IPS DF 4.7 (cell line): Measurements from ENCODE around the gene PTPRU.

Source experiments
- DNase-seq: peaks from one replicate; pipeline ENCODE4 v3.0.0-alpha.2; 2013; ENCODE audit warnings: low spot score; ENCODE audit errors: extremely low read depth

Gene PTPRU

DNA sequence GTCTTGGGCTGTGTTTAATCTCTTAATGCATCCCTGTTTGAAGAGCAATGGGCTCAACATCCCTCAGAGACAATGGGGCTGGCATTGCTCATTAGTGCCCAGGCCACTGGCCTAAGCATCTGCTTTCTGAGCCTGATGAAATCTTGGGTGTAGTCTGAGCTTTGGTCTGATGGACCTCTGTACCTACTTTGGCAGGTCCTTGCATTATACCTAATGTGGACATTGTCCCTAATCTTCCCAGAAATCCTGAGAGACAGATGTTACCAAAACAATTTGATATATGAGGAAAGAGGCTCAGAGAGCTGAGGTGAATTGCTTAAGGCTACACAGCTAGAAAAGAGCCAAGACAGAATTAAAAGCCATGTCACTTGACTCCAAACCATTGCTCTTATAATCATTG is 95.0 kb downstream of the PTPRU start:
- DNase-seq, result no peak

DNA sequence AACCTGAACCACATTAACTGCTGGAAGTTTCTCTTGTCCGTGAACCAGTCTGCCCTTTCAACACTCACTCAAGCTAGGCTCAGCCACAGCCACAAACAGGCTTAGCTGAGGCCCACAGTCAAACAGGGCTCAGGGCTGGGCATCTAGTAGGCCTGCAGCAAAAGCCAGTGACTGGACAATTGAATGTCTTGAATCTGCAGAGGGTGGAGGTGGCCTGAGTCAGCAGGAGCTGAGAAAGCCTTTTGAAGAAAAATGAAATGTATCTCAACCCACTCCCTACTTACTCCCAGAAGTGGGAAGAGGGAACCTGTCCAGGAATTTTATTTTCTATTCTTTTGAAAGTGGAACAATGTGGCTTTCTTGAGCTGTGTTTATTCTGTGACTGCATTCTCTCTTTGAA is 95.4 kb downstream of the PTPRU start:
- DNase-seq, result no peak

DNA sequence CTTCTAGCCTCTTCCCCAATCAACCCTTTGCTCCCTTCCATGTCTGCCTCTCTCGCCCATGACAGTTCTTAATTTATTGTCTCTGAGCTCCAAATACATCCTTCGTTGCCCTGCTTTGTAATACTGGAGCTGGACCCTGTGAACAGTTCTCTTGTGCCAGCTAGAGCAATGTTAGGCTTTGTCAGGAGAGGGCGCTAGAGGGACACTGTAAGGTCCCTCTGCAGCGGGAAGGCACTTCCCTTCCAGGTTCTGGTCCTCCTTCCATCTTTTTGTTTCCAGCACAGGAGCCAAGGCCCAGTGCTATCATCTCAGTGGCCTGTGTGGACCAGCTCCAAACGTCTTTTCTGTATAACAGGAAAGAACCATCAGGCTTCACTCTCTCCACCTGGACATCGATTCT is 95.9 kb downstream of the PTPRU start:
- no peak for DNase-seq

DNA sequence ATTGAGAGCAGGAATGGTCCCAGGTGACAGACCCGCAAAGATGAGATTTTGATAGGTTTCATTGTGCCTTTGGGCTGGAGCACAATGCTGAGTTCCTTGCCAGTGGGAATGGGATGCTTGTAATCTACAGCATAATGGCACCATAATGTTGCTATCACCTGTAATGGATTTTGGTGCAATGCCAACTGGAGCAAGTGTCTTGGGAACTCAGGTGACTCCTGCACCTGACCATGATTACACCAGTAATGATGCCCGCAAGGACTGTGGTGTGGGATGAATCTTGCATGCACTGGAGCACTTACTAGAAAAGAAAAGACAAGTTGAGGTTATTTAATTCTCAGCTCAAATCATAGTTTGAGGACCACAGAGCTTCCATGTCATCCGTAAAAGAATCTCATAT is 96.7 kb downstream of the PTPRU start:
- DNase-seq, result no peak

DNA sequence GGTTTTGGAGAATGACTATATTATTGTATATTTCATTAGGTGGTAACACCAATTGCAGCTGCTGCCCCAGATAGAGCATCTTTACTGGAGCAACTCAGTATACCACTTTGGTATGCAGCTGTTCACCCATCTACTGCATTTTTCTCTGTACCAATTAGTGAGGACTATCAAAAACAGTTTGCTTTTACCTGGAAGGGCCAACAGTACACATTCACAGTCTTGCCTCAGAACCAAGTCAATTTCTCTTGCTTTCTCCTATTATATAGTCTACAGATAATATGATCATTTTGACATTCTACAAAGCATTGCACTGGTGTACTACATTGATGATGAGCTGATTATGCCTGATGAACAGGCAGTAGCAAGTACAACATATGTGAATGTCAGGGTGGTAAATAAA is 99.3 kb downstream of the PTPRU start:
- no peak for DNase-seq

DNA sequence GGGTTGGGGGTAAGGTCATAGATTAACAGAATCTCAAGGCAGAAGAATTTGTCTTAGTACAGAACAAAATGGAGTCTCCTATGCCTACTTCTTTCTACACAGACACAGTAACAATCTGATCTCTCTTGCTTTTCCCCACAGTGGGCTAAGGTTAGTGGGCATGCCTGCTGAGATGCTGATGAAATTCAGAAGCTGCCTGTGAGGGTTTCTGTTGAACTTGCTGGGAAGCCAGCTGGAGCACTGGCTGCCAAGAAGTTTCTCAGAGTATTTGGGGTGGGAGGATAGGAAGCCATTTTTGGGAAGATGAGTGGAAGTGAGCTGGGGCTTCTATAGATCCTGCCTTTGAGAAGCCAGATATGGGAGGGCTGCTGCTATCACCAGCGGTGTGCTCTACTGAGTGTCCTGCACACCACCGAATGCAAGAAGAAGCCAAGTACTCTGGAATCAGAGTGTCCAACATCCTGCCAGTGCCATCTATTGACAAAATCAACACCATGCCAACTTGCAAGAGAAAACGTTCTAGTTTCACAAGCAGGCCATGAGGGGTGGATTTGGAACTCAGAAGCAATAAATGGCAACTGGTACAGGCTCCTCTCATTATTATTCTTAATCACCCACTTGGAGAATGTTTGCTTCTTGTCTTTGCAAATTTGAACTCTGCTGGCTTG is 102.7 kb downstream of the PTPRU start:
- DNase-seq, result no peak

DNA sequence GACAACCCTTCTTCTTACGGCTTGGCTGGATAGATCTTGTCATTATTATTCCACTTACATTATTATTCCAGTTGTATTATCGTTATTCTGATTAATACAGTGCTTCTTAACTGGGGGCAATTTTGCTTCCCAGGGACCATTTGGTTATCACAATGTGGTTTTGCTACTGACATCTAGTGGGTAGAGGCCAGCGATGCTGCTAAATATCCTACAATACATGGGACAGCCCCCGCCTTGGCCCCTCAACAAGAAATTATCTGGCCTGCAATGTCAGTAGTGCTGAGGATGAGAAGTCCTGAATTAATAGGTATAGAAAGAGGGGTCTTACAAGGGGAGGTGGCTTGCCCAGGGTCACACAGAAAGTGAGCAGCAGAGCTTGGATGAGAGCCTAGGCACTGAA is 105.6 kb downstream of the PTPRU start:
- DNase-seq, result no peak

DNA sequence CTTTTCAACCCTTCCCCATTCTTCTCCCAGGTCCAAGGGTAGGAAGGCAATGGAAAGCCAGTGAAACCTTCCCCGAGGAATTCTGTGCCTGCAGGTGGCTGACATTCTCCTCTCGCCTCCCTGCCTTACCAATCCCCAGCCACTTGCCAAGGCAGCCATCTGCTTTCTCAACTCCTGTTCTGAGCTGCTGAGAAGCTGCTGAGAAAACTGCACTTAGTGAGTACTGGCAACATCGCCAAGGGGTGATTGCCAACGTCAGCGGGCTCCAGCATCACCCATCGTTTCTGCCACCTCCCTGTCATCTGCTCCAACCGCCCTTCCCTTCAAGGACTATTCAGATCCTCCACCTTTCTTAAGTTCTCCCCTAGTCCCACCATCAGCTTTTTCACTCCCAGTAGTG is 106.0 kb downstream of the PTPRU start:
- DNase-seq, result no peak

DNA sequence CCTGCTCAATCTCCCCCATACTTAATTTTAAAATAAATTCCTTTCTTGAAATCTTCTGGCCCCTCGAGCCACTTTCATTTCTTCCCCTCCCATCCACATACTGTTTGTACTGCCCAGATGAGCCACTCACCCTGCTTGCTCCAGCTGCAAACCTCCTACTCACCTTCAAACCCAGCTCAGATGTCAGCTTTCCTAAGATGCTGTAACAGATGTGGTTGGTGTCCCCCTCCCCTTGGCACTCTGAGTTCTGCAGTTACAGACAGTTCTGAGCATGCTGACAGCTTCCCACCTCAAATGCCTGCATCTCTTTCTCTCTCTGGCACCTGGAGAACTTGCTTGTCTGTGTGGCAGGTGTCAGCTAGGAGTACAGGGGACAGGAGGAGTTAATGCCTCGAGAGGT is 106.7 kb downstream of the PTPRU start:
- no peak for DNase-seq

DNA sequence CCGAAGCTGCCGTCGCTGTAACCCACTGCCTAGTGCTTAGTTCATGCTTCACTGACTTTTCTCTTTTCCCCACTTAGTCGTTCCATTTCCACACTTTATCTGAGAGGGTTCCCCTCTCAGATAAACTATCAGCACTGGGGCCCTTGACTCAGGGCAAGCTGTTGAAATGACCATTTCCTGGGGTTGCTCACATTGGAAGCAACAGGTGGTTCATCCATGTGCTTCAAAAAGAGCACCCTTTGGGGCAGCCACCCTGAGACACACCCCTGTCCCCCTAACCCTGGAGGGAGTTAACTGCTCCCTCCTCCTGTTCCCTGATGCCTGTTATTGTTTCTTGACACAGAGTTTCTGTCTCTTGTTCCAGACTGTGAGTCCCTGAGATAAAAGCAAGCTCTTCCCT is 107.2 kb downstream of the PTPRU start:
- no peak for DNase-seq

DNA sequence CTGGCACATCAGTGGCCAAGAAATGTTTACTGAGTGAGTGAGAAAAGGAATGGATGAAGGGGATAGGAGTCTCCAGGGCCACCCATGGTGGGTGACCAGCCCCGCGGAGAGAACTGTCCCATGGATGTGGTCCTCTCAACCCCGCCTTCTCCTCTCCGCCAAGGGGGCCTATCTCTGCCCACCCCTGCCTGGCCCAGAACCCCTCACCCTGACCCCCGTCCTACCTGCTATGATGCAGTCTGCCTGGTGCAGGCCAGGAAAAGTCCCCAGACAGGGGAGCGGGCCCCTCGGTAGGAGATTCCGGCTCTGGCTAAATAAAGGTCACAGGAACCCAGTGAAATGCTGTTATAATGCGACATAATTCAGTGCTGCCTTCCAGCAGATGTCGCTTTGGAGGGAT is 107.6 kb downstream of the PTPRU start:
- no peak for DNase-seq

DNA sequence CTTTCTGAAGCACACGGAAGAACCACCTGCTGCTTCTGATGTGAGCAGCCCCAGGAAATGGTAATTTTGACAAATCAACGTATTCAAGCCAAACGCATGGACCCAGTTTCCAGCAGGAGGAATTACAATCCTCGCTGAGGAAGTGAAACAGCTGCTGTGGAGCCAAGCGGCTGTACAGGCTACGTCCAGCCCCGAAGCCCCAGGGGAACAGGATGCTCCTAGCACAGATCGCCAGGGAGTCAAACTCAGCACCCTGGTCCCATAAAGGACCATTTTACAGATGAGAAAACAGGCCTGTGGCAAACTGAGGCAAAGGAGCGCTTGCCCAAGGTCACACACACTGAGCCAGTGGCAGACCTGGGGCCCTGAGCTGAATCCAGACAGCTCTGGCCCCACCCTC is 108.0 kb downstream of the PTPRU start:
- no peak for DNase-seq

DNA sequence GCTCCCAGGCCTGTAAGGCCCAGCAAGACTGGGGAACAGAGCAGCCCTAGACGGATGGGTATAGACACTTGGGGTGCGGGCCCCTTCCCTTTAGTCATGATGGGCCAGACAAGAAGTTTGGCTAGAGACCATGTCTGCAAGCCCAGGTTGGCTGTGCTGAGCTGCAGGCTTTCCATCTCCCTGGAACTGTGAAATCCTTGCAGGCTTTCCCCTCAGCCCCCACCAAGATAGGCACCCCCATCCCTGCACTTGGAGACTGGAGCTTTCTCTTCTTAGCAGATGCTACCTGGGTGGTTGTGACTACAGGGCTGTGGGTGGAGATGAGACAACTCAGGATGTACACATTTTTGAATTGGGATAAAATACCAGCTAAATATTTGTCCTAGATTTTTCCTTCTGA is 110.3 kb downstream of the PTPRU start:
- DNase-seq, result no peak

DNA sequence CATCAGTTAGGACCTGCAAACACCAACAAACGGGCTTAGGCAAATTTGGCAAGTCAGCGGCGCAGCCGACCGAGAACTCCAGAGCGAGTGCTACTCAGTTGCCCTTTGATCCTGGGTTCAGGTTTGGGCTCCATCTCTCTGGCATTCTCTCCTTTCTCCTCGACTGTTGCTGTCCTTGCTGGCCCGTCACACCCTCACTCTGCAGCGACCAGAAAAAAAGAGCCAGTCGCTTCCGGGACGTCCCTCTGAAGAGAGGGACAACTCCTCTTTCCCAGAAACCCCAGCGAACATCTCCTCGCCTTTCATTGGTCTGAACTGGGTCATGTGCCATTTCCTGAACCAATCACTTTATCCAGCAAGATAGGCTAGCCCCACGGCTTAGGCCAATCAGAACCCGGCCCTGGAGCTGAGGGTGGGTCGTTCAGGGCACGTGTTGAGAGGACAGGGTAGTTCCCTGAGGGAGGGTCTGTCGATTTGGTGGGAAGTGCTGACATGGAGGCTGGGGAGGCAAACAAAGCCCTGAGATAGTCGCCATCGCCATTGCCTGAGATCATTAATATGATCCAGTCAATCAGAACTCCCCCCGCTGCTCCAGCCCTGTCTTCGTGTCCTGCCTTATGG is 113.7 kb downstream of the PTPRU start:
- no peak for DNase-seq

DNA sequence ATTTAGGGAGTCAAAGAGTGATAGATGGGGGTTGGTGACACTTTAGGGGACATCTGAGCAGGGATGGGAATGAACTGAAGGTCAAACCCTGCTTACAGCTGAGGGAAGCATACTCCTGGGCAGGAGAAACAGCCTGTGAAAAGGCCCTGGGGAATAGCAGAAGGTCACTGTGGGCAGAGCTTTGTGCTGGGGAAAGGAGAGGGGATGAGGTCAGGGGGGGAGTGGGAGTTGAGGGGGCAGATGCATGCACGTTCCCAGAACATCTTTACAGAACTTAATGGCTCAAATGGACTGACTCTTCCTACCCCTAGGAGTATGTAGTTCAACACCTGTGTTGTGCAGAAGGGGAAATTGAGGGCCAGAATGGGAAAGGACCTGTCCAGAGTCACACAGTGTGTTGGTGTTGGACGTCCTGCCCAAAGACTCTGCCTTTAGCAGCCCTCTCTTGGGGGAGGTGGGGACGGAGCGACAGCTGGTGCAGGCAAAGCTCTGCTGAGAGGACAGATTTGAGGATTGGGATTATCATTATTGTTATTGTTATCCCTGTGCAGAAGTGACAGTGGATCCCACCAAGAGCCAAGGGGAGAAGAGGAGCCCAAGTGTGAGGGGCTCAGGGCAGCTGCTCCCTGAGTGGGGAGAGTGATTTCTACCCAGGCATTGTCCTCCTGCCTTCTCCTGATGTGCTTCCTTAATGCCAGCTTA is 116.5 kb downstream of the PTPRU start:
- DNase-seq, result no peak

DNA sequence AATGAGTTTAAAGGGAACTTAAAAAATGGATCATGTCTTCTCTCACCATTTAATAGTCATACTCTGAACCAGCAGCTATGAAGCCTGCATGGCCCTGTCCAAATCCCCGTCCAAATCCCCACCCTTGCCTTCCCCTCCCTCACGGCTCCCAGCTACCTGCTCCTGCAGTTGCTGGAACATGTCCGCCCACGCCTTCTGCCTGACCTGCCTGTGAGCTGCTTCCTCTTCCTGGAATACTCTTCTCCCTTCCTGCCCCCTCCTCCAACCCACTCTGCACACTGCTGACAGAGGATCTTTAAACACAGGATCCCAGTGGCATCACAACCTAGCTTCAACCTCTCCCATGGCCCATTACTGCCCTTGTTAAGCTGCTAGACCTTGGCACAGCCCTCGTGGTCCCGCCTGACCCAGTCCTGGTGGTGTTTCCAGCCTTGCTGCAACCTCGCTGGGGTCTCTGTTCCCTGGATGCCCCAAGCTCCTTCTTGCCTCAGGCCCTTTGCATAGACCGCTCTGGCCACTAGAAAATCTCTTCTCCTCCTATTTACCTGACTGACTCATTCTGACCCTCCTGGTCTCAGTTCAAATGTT is 118.3 kb downstream of the PTPRU start:
- DNase-seq, result no peak

DNA sequence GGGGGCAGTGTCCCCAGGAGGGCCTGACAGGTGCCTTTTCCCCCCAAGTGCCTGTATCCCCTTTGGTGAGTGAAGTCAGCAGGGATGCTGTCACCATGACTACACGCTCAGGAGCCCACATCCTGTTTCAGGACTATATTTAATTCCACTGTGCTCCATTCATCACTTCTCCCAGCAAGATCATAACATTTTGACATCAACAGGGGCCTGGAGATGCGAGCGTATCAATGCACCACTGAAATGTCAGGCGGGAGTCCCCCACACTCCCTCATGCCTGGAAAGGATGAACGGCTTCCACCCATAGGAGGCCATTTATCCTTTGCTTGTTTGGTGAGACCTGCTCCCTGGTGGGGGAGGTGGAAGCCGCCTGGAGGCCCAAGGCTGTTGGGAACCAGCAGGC is 119.1 kb downstream of the PTPRU start:
- no peak for DNase-seq

DNA sequence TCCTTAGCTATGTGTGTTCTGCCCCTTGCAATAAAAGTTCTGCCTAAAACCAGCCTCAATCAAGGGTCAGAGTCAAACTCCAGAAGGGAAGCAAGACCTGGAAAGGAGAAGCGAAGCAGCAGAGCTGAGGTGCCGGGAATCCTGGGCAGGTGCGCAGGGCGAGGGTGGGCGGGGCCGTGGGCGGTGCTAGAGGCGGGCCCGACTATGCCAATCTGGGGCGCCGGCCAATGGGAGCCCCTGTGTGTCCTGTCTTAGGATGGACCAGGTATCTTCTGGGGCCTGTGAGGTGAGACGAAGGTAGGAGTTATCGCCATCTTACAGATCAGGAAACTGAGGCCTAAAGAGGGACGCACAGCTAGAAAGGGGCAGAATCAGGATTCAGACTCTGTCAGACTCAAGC is 120.3 kb downstream of the PTPRU start:
- no peak for DNase-seq

DNA sequence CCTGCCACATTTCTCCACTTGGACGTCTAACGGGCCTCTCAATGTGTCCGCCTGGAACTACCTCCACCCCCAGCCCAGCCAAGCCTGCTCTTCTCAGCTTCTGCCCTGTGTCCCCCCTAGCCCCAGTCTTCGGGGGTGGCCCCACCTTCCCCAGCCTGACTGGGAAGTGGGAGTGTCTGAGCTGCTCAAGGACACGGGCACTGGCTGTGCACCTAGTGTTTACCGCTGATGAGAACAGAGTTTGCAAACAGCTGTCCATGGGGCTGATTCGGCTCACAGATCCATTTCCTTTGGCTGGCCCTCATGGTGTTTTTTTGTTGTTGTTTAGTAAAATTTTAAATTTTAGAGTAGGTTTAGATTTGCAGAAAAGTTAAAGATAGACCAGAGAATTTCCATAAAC is 121.1 kb downstream of the PTPRU start:
- no peak for DNase-seq

DNA sequence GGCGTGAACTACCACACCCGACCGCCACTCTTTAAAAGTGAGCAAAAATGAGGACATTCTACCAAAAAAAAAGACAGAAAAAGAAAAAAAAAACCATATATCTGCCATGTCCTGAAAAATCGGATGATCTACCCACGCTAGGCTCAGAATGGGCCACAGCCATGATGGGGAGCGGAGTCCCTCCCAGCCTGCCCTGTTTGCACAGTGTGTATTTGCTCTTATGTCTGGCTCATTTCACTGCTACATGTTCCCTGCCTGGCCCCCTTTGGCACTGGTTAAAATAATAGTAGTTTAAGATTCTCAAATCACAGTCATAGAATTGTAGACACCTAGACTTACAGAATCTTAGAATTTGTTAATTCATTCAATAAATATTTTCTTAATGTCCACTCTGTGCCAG is 121.9 kb downstream of the PTPRU start:
- no peak for DNase-seq

DNA sequence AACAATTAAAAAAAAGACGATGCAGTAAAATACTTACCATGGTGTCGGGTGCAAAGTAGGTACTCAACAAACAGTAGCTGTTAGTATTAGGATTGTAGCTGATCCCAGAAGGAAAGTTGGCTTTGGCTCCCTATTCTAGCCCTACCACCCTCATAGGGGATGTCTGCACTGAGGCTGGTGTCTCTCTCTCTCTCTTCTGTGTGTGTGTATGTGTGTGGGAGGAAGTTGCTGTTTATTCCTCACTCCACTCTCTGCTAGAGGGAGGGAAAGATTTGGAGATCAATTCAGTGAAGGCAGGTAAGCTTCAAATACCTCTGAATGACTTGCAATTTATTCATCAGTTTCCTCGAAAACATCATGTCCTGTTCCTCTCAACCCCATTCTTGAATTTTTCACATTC is 124.4 kb downstream of the PTPRU start:
- DNase-seq, result no peak

DNA sequence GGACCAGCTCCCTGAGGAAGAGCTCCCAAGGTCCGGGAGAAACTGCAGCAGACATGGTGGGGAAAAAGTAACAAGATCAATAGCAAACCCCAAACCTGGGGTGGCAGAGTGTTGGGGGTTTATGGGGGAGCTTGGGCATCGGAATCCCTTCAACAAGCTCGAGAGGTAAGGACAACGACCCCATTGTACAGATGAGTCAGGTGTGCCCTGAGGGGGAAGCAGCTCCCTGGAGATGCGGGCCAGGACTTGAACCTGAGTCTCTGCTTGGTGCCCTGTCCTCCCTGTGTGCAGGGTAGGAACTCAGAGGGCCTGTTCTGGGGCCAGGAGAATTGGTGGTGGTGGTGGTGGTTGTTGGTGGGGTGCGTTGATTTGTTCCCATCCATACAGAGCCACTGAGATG is 125.4 kb downstream of the PTPRU start:
- no peak for DNase-seq

DNA sequence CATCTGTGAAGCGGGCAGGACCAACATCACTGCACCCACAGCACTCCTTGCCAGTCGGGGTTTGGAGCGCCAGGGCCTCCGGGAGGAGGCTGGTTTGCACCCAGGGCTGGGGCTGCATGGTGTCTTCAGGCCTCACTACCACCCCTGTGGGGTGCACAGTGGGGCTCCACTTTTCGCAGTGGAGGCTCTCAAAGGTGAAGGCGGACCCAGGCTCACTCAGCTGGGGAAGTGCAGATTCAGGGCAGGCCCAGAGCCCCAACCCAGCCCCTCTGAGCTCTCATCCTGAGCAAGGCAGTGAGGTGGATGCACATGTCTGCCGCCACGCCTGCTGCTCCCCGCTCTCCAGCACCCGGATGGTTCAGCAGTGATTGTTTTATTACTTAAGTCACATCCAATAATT is 125.8 kb downstream of the PTPRU start:
- DNase-seq, result no peak
